ENCODE data around the gene GAS5.
"Not testable (repeated sequence)": the region's sequence is repeated elsewhere in the genome, so short reads cannot be mapped to it uniquely, and the experiment has no call there.

GAS5 gene

DNA sequence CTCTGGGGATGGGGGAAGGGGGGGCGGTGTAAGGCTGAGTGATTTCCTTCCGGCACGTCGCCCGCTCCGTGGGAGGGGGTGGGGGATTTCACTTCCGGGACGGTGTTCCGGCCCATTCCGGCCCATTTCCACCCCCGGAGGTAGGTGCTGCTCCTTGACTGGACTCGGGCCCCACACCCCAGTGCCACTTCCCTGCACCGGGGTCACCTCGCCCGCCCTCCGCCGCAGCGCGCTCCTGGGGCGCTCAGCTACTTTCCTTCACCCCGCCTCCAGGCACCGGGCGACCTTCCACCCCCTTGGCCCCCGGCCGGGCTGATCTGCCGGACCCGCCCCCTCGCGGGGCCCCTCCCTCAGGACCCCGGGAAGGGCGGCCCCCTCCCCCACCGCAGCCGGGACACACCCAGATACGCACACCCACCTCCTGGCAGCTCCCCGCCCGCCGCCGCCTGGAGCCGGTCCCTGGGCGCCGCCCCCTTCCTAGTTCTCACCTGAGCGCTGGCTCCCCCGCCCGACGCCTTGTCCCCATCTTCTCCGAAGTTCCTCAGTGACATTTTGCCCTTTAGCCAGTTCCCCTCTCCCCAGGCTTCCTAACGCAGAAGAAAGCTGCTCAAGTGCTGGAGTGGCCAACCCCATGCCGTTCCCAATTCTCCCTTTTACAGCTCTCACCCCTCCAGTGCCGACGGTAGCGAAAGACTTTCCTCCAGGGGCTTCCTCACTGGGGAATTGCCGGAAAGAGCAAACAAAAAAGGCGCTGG lies 654 bp upstream of the GAS5 start, which contains the start of gene ZBTB37:
ZBTB37 (plus strand) TSS at position 115 of the 755 bp plus-strand sequence. CDS start 1,846 bp downstream, outside the sequence.
- peak; percentile 91 for DNase-seq

DNA sequence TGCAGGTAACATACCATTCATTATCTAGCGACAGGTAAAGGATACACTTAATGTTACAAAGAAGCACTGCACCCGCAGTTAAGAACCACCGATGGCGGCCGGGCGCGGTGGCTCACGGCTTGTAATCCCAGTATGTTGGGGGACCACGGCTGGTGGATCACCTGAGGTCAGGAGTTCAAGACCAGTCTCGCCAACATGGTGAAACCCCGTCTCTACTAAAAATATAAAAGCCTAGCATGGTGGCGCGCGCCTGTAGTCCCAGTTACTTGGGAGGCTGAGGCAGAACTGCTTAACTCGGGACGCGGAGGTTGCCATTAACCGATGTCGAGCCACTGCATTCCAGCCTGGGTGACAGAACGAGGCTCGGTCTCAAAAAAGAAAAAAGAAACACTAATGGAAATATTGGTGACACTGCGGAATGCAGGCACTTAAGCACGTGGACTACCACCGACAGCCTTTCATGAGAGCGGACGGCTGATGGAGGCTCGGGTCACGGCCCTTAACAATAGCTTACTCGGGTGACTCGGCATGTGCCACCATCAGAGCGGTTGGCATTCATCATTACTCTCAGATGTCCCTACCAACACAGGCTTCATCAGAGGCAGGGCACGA lies 542 bp downstream of the GAS5 start:
- DNase-seq = no peak

- no peak for DNase-seq
Measured at GRCh38 chr1:173866413-173867115, 1.2 kb downstream of the GAS5 start.

GRCh38 chr1:173865468-173866164 lies 2.2 kb downstream of the GAS5 start:
- no peak for DNase-seq

- DNase-seq = no peak
Measured at GRCh38 chr1:173864179-173864867, 3.5 kb downstream of the GAS5 start.

DNA sequence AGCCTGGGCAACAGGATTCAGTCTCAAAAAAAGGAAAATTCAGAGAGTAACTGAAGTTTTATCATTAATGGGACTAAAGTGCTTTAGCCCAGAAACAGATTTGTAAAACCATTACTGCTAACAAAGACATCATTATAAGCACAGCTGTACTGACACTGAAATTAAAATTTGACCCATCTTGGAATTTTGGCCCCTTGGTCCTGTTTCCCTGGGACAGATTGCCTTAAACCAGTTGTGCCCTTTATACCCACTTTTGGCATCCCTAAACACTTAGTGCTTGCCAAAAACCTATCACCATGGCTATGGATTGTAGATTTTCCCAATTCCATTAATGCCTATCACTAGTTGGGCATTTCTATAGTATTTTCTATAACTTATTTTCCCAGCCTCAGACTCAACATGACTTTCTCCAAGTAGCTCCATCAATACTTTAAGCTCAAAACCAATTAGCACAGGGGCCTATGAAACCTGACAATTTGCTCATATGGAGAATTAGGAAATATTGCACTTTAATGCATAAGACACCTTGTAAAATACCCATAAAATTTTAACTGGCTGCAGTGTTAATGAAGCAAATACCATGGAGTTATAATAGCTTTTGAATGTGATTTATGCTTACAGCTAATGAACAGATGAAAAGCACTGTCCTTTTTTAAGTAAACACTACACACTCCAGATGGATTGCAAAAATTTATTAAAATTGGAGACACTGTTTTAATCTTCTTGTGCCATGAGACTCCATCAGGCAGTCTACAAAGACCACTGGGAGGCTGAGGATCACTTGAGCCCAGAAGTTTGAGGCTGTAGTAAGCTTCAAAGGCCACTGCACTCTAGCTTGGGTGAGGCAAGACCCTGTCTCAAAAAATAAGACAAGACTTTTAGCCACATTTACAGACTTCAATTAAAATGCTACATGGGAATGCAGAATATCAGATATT lies 4.3 kb downstream of the GAS5 start:
- no peak for DNase-seq

DNA sequence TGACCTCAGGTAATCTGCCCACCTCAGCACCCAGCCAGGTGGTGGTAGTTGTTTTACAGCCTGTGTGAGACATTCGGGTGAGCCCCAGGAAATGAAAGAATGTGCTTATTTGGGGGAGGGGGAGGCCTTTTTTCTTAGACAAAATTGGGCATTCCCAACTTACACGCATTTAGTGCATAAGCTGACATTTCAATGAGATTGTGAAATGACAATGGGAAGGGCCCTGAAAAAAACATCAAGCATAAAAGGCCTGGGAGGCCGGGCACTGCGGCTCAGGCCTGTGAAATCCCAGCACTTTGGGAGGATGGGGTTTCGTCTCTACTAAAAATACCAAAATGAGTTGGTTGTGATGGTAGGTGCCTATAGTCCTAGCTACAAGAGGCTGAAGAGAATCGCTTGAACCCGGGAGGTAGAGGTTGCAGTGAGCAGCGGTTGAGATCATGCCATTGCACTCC lies 5.0 kb downstream of the GAS5 start:
- no peak for DNase-seq

- not testable (repeated sequence) for DNase-seq
Measured at GRCh38 chr1:173862146-173862768, 5.5 kb downstream of the GAS5 start.

- no peak for DNase-seq
Measured at GRCh38 chr1:173861731-173862145, 6.1 kb downstream of the GAS5 start.

DNA sequence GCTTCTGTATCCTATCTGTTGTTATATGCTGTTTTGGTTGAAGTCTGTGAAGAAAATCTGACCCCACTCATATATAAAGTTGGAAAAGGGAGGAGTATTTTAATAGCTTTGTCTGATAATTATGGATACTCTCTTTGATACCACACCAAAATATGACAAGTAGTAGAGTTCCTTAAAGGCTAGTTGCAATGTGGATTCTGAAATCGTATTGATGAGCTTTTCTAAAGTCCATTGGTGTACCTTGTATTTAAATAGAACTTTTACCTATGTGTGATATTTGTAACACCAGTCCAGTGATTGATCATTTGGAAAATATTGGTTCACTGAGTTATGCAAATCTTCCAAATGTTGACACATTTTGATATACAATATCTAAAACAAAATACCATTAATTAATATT lies 7.7 kb downstream of the GAS5 start:
- DNase-seq = no peak

- DNase-seq = not testable (repeated sequence)
Measured at GRCh38 chr1:173859547-173859946, 8.2 kb downstream of the GAS5 start.

DNA sequence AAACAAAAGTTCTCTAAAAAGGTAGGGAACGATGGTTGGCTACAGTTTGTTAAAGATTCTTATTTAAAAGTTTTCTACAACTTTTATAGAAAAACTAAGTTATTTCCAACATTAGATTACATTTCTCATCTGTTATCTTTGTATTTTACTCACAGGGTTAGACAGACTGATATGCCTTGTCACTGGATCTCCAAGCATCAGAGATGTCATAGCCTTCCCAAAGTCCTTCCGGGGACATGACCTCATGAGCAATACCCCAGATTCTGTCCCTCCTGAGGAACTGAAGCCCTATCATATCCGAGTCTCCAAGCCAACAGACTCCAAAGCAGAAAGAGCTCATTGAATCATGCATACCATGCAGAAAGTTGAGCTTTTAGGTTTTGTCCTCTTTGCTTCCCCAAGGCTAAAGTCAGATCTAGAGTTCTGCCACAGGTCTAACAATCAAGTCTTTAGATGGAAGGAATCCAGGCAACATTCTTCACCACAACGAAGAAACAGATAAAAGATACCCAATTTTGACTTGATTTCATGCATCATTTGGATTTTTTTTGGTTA lies 10.3 kb downstream of the GAS5 start:
- DNase-seq = no peak

DNA sequence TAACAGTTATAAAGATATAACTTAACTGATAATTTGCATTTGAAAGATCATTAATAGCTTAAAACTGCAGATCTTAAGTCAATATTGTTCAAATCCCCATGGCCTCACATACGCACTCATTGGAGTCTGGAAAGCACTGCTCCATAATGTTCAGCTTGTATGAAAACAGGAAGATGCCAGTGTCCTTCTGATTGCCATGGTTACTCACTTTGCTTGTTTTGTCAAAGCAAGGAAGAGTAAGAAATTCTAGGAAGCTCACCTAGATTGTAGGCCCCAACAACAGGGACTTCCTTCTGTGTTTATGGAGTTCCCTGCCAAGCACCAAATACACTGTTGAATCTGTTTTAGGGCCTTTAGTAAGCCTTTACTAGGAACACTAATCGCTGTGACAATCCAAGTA lies 10.9 kb downstream of the GAS5 start:
- DNase-seq = no peak

GRCh38 chr1:173856014-173856413 lies 11.8 kb downstream of the GAS5 start:
- no peak for DNase-seq

- no peak for DNase-seq
Measured at GRCh38 chr1:173853074-173853473, 14.7 kb downstream of the GAS5 start.

DNA sequence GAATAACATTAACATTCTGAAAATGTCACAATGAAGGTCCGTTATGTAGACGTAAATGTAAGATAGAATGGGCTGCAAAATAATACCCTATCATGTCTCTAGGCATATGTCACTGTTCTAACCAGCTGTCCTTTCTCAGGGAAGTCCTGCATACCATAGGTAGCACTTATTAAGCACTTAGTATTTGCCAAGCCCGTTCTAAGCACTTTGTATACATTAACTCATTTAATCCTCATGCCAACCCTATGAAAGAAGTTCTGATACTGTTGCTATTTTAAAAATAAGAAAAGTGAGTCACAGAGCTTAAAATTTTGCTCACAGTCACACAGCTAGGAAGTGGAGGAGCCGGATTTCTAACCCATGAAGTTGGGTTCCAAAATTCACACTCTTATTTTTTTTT lies 15.7 kb downstream of the GAS5 start:
- no peak for DNase-seq

GRCh38 chr1:173832748-173833147 lies 35.0 kb downstream of the GAS5 start:
- DNase-seq = no peak

- DNase-seq = no peak
Measured at GRCh38 chr1:173827611-173828010, 40.2 kb downstream of the GAS5 start.

GRCh38 chr1:173824315-173825081 lies 43.3 kb downstream of the GAS5 start, which contains the start of the genes CENPL and DARS2:
Gene CENPL (minus strand): TSS chr1:173824883. CDS start chr1:173811299, 13,584 bp downstream.
Gene DARS2 (plus strand): TSS chr1:173824673. CDS start chr1:173825230, 557 bp downstream.
- peak; percentile 86 for DNase-seq

Measured in activated effector memory CD4-positive, alpha-beta T cell treated with Interleukin-2 at 50 U/mL for 16 hours (primary cell).